ENCODE results near the gene IZUMO3.
"Not testable (repeated sequence)": the region's sequence is repeated elsewhere in the genome, so short reads cannot be mapped to it uniquely, and the experiment has no call there.

The IZUMO3 gene

DNA sequence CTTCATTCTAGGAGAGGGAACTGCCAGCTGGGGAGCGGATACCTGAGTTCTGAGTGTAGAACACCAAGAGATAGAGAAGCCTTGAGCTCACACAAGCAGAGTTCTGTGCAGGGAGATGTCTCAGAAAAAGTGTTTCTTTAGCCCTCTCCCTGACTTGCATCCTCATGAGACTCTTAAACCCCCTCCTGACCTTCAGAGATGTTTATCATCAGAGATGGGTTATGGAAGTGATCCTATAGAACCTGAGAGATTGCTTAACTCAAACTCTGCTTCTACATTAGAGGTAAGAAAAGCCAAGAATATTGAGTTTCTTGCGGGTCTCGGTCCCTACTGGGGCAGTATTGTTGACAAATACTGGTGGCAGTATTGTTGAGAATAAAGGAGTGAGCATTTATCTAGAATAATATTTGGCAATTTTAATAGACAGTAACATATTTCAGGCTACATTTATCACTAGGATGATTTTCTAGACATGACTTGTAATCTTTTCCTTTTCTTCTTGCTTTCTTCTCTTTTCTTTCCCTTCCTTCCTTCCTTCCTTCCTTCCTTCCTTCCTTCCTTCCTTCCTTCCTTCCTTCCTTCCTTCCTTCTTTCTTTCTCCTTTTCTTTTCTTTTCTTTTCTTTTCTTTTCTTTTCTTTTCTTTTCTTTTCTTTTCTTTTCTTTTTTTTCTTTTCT lies at the start of gene IZUMO3:
IZUMO3 (minus strand) TSS at position 51 of the 676 bp plus-strand sequence. CDS start 248 bp downstream, outside the sequence.
- DNase-seq: no peak

DNA sequence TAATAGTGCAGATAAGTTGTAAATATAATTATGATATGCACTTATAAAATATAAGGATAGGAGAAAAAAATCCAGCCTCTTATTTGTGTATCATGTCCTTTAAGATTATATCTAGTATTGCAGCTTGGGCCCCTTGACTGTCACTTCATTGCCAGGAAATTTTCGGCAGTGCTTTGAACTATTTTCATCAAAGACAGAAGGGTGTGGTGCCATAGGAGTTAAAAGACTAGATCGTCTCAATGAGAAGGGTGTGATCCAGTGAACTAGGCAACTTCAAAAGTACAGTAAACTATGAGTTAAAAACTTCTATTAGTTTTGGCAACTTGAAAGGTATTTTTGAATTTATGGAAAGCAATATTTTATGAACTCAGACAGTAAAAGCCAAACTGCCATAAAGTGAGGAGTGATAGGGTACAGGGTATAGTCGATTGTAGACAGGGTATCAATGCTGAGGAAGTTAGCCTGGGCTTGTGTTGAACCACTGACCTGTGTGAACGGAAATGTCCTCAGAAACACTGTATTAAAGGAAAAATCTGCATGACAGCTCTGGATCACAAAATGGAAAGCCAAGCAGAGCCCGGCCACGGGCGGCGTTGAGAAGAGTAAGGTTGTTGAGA lies 48.6 kb upstream of the IZUMO3 start:
- DNase-seq: no peak

DNA sequence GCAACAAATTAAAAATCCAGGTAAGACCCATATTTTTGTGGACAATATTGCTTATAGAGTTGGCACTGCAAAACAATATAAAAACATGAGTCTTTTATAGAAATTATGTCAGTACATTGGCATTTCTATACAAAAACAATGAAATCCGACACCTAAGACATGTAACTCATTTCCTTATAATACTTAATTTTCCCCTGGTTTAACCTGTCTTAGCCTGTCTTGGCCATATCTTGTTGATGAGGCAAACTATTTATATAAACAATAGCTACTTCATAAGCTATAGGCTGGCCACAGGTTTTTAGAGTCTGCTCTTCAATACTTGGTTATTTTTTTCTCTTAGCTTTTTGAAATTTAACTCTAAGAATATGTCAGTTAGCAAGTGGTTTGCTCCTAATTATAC lies 44.7 kb upstream of the IZUMO3 start:
- DNase-seq: no peak

GRCh38 chr9:24587883-24588282 lies 42.2 kb upstream of the IZUMO3 start:
- DNase-seq: no peak

DNA sequence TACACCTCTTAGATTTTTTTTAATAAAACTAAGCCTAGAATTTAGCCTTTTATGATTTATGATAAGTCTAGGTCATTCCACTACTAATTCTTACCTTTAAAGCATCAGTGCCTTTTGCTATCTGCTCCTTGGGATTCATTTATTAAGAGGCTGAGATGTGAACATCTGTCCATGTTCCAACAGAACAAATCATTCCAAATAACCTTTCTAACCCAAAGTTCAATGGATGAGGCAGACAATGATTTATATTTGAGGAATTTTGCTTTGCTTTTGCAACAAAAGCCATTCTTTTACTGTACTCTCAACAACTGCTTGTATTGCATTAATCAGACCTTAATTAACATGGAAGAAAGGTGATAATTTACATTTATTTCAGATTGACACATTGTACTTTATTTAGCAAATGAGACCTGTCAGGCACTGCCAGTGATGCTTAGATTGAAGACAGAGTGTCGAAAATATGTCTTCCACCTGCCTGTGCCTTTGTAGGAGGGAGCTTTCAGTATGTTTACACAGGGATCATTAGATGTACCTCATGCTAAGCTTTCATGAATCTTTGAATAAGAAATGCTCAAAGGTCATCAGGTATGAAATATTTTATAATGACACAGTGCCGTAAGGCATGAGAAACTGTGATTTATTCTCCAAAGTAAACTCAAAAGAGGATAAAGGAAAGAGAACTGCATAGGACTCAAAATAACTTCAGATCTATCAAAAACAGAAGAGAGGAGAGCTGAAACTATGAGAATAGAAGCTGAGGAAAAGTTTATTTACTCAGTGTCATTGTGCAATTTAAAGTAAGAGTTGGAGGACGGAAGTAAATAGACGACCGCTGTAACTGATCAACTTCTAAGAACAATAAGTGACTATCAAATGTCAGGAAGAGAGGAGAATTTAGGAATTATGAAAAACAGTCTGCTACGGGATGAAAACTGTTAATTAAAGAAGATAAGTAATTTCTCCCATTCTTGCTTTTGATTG lies 36.7 kb upstream of the IZUMO3 start:
- DNase-seq: no peak

DNA sequence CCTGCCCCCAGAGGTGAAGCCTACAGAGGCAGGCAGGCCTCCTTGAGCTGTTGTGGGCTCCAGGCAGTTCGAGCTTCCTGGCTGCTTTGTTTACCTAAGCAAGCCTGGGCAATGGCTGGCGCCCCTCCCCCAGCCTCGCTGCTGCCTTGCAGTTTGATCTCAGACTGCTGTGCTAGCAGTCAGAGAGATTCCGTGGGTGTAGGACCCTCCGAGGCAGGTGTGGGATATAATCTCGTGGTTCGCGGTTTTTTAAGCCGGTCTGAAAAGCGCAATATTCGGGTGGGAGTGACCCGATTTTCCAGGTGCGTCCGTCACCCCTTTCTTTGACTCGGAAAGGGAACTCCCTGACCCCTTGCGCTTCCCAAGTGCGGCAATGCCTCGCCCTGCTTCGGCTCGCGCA lies 34.3 kb upstream of the IZUMO3 start:
- DNase-seq: not testable (repeated sequence)

DNA sequence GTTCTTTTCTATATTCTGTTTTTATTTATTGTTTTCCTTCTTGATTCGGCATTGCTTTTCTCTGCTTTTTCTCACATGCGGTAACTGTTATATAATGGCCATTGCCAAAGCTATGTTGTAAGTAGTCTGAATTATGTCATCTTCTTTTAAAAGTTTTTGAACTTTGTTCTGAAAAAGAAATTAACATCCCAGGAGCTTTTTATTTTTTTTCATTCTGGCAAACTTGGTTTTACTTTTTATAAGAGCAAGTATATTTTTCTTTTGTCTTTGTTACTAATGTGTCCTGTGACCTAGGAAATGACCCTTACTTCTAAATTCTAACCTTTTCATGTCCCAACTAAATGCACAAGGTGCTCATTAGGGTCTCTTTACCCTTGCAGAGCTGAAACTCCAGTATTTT lies 26.7 kb upstream of the IZUMO3 start:
- DNase-seq: no peak

- no peak for DNase-seq
Observed at GRCh38 chr9:24561957-24562356, 16.3 kb upstream of the IZUMO3 start.

DNA sequence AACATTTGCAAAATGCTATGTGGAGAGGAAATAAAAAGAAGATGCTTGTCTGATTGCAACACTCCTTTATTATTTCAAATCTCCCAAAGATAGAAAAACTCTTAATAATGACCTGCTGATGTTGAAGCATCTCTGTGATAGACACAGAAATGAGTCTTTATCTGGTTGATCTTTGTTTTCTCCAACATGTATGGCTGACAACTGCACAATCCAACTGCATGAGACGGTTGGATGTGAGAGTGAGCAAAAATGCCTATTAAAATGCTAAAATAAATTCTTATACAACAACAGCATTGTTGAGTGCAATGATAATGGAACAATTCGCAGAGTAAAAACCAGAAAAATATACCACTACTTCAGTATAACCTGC lies 7.5 kb upstream of the IZUMO3 start:
- DNase-seq: no peak

GRCh38 chr9:24552526-24553182 lies 7.0 kb upstream of the IZUMO3 start:
- DNase-seq: no peak

- no peak for DNase-seq
Observed at GRCh38 chr9:24545285-24545684, 412 bp downstream of the IZUMO3 start.

DNA sequence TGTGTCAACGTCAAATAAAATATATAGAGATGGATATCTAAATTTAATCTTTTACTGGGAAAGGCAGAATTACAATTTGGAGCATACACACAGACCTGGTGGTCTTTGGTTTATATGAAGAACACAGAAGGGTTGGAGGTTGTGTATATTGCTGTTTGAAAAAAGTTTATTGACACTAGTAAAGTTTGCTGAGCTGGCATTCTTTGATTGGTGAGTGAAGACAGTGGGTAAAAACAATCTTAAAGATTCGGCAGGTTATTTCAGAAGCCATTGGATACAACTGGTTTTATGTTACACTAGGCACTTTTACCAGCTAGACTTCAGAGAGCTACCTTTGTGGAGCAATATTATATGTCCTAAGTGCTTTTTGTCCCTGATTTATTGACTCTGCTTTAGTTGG lies 27.2 kb downstream of the IZUMO3 start:
- DNase-seq: no peak

DNA sequence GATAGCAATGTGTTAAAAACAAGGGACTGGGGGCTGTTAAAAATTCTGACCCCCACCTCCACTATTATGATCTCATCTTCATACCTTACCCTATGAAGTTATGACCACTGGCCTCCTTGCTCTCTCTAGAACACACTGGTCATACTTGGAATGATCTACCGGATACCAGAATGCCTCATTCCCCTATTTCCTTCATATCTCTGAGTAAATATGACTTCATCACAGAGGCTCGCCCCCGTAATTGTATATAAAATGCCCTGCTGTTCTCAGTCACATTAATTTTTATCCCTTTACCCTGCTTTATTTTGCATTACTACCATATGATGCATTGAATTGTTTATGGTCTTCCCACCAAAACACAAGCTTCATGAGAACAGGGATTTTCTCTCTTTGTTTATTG lies 29.2 kb downstream of the IZUMO3 start:
- DNase-seq: no peak

DNA sequence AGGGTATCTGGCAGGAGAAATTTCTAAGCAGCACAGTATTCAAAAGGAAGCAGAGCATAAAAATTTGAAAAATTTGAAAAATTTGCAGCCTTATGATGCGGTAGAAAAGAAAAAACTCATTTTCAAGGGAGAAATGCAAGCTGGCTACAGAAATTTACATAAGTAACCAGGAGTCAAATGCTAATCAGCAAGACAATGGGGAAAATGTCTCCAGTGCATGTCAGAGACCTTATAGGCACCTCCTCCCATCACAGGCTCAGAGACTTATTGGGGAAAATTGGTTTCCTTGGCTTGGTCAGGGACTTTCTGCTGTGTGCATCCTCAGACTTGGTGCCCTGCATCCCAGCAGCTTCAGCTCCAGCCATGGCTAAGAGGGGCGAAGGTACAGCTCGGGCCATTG lies 35.8 kb downstream of the IZUMO3 start:
- DNase-seq: no peak

DNA sequence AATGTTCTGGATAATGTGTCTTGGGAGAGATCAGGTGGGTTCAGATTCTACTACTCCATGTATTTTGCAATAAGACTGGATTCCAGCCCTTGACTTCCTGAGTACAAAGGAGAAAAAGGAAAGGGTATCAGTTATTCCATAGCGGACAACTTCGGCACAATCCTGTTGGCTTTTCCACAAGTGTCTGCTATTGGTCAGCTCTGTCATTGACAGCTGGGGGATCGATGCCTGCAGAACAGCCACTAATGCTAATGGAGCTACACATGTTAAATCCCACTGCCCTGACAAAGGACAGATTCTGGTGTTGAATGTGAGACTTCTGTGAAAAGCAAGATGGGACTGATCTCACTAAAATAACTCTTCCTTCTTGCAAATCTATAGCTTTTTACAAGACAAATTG lies 41.2 kb downstream of the IZUMO3 start:
- DNase-seq: no peak

DNA sequence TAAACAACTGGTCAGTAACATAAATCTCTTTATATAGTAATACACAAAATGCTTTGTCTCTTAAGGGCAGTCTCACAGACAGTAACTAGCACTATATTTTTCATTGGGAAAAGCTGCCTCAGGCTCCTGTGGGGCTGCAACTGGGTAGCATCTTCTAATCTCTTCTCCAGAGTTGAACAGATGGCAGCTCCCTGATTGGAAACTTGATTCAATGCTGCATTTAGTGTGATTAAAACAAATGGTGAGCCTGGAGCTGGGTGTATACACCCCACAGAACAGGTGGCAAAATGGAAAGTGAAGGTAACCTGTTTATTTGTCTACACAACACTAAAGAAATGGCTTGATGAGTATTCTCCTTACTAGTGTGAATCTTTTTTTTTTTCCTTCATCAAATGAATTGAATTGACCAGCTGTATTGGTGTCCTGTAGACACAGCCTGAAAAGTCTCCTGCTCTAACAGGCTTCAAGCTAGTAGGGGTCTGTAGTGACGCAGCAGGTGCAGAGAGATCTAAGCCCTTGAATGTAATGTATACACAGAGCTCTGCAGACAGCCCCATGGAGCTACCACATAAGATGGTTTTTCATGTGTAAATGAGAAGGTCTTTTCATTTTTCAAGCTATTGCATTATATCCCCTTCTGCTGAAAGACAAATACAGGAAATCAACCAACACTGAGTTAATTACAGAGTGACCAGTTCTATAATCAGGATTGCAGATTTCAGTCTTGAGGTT lies 43.3 kb downstream of the IZUMO3 start:
- no peak for DNase-seq

DNA sequence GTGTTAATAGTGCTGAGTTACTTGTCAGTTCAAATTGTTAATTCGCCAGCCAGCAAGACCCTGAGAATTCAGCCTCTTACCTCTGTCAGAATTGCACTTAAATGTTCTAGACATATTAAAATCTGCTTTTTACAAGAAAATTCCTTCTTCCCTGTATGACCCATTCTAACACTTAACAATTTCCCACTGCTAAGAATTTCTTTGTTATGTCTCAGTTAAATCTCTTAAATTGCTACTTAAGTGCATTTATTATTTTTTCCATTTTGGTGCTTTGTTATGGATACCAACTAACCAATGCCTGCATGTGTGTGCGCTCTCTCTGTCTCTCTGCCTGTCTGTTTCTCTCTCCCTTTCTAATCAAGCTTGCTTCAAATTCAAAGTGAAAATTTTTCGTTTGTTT lies 44.9 kb downstream of the IZUMO3 start:
- DNase-seq: no peak

- no peak for DNase-seq
Observed at GRCh38 chr9:24498632-24499031, 47.1 kb downstream of the IZUMO3 start.

GRCh38 chr9:24497671-24498070 lies 48.0 kb downstream of the IZUMO3 start:
- DNase-seq: no peak

All from Kasumi-1 (cell line).